HG02678 (cell line): Measurements from ENCODE around the gene SUCLG2.
"Not testable (repeated sequence)": the region's sequence is repeated elsewhere in the genome, so short reads cannot be mapped to it uniquely, and the experiment has no call there.

Source experiments
- ATAC-seq: cut with Tn5 transposase; IDR thresholded peaks from one replicate; pipeline ENCODE4 v1.9.1; 2021; ENCODE audit warnings: mild to moderate bottlenecking, moderate library complexity; ENCODE audit not compliant: unreplicated experiment

Gene SUCLG2

DNA sequence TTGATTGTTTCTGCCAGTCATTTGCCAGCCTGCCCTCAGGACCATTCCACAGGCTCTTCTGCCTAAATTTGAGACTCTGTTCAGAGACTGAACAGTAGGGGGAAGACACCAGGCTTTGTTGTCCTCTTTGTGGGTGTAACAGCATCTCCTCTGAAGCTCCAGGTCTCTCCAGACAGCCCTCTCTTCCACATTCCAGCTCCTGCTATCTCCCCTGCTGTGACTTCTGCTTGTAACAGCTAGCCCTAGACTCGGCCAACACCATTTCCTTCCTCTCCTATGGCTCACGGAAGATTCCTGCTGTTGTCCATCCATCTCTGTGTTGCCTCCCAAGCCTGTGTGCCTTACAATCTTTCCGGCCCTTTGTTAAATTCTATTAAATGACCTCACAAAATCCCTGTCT, 40.2 kb downstream of the SUCLG2 start:
- no peak for ATAC-seq

GRCh38 chr3:67610458-67610857, 44.0 kb downstream of the SUCLG2 start:
- no peak for ATAC-seq

GRCh38 chr3:67609709-67610108, 44.7 kb downstream of the SUCLG2 start:
- no peak for ATAC-seq

DNA sequence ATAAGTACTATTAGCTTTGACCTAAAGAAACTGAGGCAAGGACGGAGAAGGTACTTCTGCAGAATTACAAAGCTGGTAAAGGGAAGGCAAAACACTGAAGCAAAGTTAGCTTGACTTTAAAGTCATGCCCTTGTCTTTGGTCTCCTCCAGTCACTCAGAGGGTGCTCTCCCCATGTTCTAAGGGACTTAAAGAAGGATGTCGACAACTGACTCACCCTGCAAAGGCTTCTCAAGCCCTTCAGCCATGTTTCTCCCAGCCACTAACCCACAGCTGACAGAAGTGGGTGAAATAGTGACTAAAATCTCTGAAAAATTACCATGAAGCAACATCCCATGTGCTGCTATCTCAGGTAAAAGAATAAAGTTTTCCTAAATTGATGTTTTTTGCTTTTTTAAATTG, 46.4 kb downstream of the SUCLG2 start:
- ATAC-seq, result no peak

GRCh38 chr3:67605377-67605776, 49.0 kb downstream of the SUCLG2 start:
- ATAC-seq, result no peak

- ATAC-seq, result no peak
Observed at GRCh38 chr3:67602816-67603215, 51.6 kb downstream of the SUCLG2 start.

GRCh38 chr3:67601919-67602608, 52.3 kb downstream of the SUCLG2 start:
- ATAC-seq, result no peak

DNA sequence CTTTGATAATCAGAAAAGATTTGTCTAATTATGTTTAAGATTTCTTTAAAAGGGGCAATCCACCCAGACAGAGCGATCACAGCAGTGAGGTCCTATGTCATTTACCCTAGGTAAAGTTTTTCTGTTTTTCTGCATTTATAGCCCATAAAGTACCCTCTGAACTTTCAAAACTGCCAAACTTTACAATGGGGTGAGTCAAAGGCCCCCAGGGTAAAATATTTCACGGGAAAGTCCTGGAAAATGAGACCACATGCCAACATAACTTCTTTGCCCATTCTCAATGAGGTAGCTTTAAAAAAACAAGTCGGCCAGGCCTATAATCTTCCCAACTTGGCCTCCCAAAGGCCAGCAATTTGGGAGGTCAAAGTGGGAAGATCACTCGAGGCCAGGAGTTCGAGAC, 53.0 kb downstream of the SUCLG2 start:
- no peak for ATAC-seq

- ATAC-seq, result no peak
Observed at GRCh38 chr3:67599821-67600220, 54.6 kb downstream of the SUCLG2 start.

DNA sequence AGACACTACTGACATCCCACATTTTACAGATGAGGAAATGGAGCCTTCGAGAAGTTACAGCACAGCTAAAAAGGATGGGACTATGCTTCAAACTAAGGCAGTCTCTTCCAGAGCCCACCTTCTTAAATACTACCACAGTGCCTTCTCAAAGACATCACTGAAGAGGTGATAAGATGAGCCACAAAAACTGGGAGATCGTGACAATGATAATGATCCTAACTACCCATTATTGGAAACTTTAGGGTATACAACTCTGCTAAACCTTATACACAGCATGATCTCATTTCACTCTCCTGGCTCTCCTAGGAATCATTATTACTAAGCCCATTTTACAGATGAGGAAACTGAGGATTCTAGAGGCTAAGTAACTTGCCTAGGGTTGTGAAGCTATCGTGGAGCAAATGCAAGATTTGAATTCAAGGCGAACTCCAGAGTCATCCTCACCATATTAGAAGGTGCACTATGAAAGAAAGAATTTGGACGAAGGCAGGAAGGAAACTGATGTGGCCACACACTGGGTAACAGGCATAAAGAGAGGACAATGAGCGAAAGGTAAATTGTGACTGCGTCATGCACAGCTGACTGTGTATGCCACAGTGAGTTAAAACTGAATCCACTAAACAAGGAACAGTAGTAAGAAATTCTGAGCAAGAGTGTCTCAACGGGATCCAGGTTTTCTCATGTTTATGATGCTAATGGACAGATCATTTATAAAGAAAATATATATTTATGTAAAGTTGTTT, 55.4 kb downstream of the SUCLG2 start:
- no peak for ATAC-seq

GRCh38 chr3:67595424-67595823, 59.0 kb downstream of the SUCLG2 start:
- no peak for ATAC-seq

DNA sequence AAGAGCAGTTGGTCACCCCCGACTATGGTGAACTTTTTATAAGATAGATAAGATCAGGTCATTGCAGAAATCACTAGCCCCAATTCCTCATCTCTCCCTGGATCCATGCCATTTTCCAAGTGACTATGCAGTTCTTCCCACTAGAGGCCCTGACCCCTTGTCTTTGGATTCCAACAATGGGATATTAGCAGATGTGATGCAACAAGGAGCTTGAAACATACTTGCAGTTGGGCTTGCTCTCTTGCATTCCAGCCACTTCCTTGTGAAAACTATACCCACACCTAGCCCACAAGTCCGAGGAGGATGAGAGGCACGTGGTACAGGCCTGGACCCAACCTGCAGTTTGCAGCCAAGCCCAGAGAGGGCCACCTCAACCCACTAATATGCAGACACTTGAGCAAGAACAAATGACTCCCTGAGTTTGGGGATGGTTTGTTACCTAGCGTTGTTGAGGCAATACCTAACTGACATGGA, 60.6 kb downstream of the SUCLG2 start:
- no peak for ATAC-seq

DNA sequence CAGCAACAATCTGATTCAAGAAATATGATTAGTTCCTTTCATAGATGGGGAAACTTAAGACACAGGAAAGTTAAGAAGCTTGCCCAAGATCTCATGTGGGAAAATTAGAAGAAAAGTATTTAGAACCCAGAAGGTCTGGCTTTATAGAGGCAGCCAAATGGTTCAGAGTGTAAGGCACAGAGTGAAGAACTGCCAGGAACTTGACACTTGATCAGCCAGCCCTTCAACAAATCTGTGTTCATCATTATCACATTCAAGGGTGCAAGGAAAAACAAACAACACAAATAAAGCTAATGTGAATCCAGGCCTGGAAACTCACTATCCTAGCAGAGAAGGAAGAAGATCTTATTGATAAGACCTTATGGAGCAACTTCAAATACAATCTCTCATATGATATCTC, 62.4 kb downstream of the SUCLG2 start:
- ATAC-seq, result no peak

DNA sequence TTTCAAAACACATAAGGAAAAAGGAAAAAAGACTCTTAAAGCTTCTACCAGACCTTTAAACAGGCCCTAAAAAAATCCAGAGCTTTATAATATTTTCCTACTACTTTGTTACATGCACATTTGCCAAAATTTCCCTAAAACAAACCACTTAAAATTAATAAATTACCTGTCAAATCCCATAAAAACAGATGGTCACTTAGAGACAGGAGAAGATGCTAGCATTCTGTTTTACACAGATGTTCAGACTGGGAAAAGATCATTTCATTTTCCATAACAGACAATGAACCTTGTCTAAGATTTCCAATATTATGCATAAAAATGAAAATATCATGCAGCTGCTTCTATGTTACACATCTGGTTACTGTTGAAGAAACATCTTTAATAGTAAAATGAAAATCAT, 66.6 kb downstream of the SUCLG2 start:
- no peak for ATAC-seq

DNA sequence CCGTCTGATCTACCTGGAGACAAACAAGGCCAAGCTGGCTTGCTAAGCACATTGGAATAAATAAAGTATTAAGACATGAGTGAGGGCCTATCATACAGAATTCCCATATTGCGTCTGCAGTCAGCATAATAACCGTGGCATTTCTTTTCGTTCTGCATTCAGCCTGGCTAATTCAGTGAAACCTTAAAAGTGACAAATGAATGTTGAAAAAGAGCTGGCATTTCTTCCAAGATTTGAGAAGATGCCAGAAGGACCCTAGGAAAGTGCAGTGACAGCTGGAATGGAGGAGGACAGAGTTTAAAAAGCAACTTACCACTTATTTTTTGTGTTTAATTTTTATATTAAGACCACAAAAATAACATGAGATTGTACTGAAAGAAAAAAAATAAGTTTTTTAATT, 67.1 kb downstream of the SUCLG2 start:
- no peak for ATAC-seq

DNA sequence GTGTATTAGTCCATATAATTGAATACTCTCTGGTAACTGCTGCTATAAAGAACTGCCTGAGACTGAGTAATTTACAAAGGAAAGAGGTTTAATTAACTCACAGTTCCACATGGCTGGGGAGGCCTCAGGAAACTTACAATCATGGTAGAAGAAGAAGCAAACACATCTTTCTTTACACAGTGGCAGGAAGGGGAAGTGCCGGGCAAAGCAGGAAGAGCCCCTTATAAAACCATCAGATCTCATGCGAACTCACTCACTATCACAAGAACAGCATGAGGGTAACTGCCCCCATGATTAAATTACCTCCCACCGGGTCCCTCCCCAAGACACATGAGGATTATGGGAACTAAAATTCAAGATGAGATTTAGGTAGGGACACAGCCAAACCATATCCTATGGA, 69.8 kb downstream of the SUCLG2 start:
- not testable (repeated sequence) for ATAC-seq

- no peak for ATAC-seq
Observed at GRCh38 chr3:67580430-67581000, 73.9 kb downstream of the SUCLG2 start.

DNA sequence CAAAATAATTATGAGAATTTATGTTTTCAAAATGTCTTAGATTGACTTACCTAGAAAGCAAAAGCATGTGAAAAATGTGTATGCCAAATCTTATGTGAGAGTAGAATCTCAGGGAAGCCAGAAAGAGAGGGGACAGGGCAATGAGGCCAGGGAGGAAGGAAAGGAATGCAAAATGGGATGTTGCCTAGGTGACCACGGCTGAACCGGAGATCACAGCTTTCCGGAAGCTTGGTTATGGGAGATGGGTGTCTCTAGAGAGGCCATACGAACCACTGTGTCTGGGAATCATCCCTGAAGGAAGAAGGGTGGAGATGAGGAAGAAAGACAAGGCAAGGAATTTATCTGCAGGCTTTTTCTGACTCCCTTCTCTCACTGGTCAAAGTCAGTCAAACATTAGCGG, 76.0 kb downstream of the SUCLG2 start:
- ATAC-seq, result no peak

- no peak for ATAC-seq
Observed at GRCh38 chr3:67576441-67576840, 78.0 kb downstream of the SUCLG2 start.

- ATAC-seq, result no peak
Observed at GRCh38 chr3:67569324-67569723, 85.1 kb downstream of the SUCLG2 start.

GRCh38 chr3:67567893-67568292, 86.5 kb downstream of the SUCLG2 start:
- no peak for ATAC-seq

DNA sequence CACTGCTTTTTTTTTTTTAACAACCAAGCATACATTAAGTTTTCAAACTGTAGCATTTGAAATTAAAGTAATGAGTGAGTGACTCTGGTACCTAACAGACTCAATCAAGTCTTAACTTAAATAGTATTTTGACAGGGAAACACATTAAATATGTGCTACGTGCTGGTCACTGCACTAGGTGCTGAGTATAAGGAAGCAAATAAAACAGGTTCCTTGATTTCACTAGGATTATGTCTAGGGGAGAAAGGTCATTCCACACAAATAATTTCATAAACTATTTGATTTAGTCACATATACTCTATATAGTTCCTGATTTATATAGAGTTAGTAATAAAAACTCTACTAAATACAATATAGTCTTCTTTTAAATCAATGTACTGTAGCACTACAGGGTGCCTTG, 89.4 kb downstream of the SUCLG2 start:
- ATAC-seq, result no peak
